Myometrial cell (primary cell): ENCODE results near the gene GAGE12J. TPM values are rescaled to one million over a fixed set of nuclear protein-coding genes. Genes with fewer than 3 reads are reported as not detected.

Experiments
- total RNA-seq: library from RNA; depleted of rRNA; stranded (reverse); fragments of >200 nt; gene quantifications from 2 replicates; pipeline ENCODE4 v1.2.3, GENCODE V29; 2015

GAGE12J gene
- total RNA-seq, result not detected in 2 replicates

GRCh38 chrX:49321737-49322136 is at the start of gene GAGE12J:
Gene GAGE12J, plus strand, starts transcription at chrX:49322037. Its CDS starts 1,157 bp downstream, at chrX:49323194.

GRCh38 chrX:49303346-49303745 is 18.5 kb upstream of the GAGE12J start, which contains the start of gene GAGE10:
Gene GAGE10, plus strand, starts transcription at chrX:49303646. Its CDS starts 1,214 bp downstream, at chrX:49304860.

GRCh38 chrX:49331282-49331681 is 9.4 kb downstream of the GAGE12J start, which contains the start of gene GAGE13:
Gene GAGE13, plus strand, starts transcription at chrX:49331582. Its CDS starts 1,156 bp downstream, at chrX:49332738.

Other genes with a start within 250 kb of the GAGE12J start
- gene PRAF2, start 248.0 kb upstream of the GAGE12J start, total RNA-seq, result 19.7 and 34.6 TPM in 2 replicates
- 55.6 and 65.9 TPM in 2 replicates for gene WDR45, start 242.2 kb upstream of the GAGE12J start, total RNA-seq
- 27.4 and 34.4 TPM in 2 replicates for gene GPKOW, start 198.3 kb upstream of the GAGE12J start, total RNA-seq
- 1.4 and 6.3 TPM in 2 replicates for gene MAGIX, start 159.3 kb upstream of the GAGE12J start, total RNA-seq
- 118 TPM in 2 replicates for gene PLP2, start 150.1 kb upstream of the GAGE12J start, total RNA-seq
- gene PRICKLE3, start 135.7 kb upstream of the GAGE12J start, total RNA-seq, result 5.8 and 8.5 TPM in 2 replicates
- gene SYP, start 121.8 kb upstream of the GAGE12J start, total RNA-seq, result 0.29 TPM in 1 of 2 replicates, not detected in the other
- not detected in 2 replicates for gene CACNA1F, start 88.7 kb upstream of the GAGE12J start, total RNA-seq
- 16.5 and 24.5 TPM in 2 replicates for gene CCDC22, start 86.6 kb upstream of the GAGE12J start, total RNA-seq
- not detected in 2 replicates for gene FOXP3, start 57.3 kb upstream of the GAGE12J start, total RNA-seq
- gene PPP1R3F, start 52.2 kb upstream of the GAGE12J start, total RNA-seq, result 0.58 and 8.2 TPM in 2 replicates
- not detected in 2 replicates for gene GAGE10, start 18.4 kb upstream of the GAGE12J start, total RNA-seq
- gene GAGE13, start 9.5 kb downstream of the GAGE12J start, total RNA-seq, result not detected in 2 replicates
- not detected in 2 replicates for gene GAGE12C, start 210.1 kb downstream of the GAGE12J start, total RNA-seq
- gene GAGE12D, start 219.7 kb downstream of the GAGE12J start, total RNA-seq, result not detected in 2 replicates
- not detected in 2 replicates for gene GAGE12E, start 229.3 kb downstream of the GAGE12J start, total RNA-seq
- gene GAGE12F, start 238.8 kb downstream of the GAGE12J start, total RNA-seq, result not detected in 2 replicates
- gene GAGE12G, start 248.4 kb downstream of the GAGE12J start, total RNA-seq, result not detected in 2 replicates